ENCODE results near the gene TRPV5. TPM values are rescaled to one million over a fixed set of nuclear protein-coding genes. Genes with fewer than 3 reads are reported as not detected.

TRPV5 gene
- total and polyA plus RNA-seq, 2 of the 8 experiments (the other 6 are each of a cell fraction or from before 2014, with no cell fraction given), result 0.03 TPM; not detected in 1

- no peak for TF ChIP-seq MAFK (IDR thresholded peaks at IDR 0.05; ENCODE audit: low read depth, low read length)
- TF ChIP-seq SIN3A (conservative IDR thresholded peaks at IDR 0.05 in 1 of 2, IDR thresholded peaks at IDR 0.05 in 1 of 2; ENCODE audit: low read depth in 1 of 2, low read length in 2 of 2), result no peak
- no peak for TF ChIP-seq TCF12 (IDR thresholded peaks at IDR 0.05; ENCODE audit: low read depth, low read length)
- TF ChIP-seq GABPA (IDR thresholded peaks at IDR 0.05; ENCODE audit: borderline replicate concordance, insufficient read depth, low read length), result no peak
- TF ChIP-seq TEAD4 (IDR thresholded peaks at IDR 0.05; ENCODE audit: low read depth, low read length), result no peak
These were observed 25.3 kb downstream of the TRPV5 start (continued) for GRCh38 chr7:142908290-142908689.

All from H1 (cell line).